ENCODE data around the gene ZNF276.

GRCh38 chr16:89723279-89724250, 2.2 kb downstream of the ZNF276 start:
- TF ChIP-seq CTCF (IDR thresholded peaks at IDR 0.05; ENCODE audit: low read depth, low read length) (no peak), EZH2phosphoT487 (IDR thresholded peaks at IDR 0.05; ENCODE audit: low read depth) (no peak)

All from OCI-LY3 (cell line).